NCI-H748 (cell line): ENCODE data around the gene ANKS1B.

Experiments
- DNase-seq: peaks from one replicate; lab custom pipeline; 2025; ENCODE audit not compliant: unreplicated experiment; lab: John Stamatoyannopoulos, UW

Gene ANKS1B

DNA sequence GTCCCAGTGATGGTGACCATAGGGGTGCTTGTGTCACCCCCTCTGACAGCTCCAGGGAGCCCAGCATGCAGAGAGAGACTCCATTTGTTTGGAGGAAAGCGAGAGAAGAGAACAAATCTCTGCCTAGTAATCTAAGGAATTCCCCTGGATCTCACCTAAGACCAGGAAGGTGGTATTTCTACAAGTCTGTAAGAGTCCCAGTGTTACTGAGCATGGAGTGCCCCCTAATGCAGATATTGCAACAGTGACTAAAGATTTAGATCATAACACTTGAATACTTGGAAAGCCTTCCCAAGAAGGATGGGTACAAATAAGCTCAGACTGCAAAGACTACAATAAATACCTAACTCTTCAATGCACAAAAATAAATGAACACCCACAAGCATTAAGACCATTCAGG, 697.6 kb downstream of the ANKS1B start:
- no peak for DNase-seq

DNA sequence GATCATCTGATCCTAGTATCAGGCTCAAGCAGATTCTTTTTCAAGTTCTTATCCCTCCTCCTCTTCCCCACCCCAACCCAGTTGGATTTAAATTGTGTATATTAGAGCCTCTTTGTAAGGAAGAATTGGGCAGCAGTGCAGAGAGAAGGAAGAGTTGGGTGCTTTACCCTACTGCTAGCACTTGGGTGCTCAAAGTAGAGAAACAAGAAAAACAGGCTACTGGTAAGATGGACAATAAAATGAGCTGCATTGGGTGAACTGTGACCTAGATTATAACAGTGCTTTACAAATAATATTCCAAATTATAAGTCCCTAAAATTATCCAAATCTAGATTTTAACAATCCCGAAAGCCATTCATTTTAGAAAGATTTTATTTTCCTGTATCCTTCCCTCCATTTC, 700.6 kb downstream of the ANKS1B start:
- no peak for DNase-seq

DNA sequence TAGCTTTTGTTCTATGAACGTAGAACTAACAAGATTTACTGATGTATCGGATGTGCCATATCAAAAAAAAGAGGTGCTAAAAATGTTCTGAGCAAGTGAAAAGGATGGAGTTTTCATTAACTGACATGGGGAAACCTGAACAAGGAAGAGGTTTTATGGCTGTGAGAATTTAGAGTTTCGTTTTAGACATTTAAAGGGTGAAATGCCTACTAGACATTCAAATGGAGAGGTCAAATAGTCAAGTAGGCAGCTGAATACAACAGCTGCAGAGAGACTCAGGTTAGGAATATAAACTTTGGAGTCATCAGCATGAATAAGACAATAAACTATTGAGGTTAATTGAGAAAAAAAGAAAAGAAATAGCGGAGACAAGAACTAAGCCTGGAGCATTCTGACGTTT, 702.1 kb downstream of the ANKS1B start:
- DNase-seq = no peak

DNA sequence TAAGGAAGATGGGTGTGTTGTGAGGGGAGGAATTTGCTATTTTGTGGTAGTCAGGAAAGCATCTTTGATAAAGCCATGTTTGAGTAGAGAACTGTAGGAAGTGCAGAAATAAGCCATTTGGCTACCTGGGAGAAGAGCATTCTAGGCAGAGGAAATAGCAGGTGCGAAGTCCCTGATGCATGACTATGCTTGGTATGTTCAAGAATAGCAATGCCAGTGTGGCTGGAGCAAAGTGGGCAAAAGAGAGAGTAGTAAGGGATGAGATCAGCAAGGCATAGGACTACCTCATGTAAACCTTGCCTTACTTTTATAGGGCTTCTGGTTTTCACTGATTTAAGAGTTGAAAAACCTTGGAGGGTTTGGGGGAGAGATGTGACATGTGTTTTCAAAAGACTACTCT, 702.6 kb downstream of the ANKS1B start:
- DNase-seq = no peak

DNA sequence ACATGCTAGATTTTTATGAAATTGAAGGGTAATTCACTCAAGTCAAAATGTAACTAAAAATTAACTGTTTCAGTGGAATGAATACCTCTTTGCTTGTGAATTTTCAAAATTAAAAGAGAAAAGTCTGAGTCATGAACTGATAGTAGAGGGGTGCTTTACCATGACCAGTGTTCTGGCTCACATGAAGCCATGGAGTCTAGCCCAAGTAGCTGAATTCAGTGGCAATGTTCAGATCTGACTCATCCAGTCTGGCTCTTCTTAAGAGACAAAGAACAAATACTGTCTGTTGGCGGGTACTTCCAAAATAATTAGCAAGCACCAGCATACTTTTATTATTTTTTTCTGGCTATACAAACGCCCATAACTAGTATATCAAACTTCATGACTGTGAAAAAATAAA, 703.5 kb downstream of the ANKS1B start:
- no peak for DNase-seq

DNA sequence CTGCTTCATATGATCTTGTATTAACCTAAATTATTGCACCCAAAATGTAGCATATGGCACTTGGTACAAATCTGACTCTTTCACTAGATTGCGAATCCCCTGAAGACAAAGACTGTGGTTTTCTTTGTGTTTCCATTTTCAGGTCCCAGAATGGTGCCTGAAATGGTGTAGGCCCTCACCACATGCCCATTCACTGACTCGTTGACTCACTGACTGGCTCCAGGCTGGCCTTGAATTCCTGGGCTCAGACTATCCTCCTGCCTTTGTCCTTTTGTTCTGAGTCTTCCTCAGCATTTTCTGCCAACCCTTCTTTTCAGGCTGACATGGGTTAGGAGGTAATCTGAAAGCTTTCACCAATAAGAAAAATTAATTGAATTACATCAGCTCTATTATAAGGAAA, 705.8 kb downstream of the ANKS1B start:
- DNase-seq = no peak

DNA sequence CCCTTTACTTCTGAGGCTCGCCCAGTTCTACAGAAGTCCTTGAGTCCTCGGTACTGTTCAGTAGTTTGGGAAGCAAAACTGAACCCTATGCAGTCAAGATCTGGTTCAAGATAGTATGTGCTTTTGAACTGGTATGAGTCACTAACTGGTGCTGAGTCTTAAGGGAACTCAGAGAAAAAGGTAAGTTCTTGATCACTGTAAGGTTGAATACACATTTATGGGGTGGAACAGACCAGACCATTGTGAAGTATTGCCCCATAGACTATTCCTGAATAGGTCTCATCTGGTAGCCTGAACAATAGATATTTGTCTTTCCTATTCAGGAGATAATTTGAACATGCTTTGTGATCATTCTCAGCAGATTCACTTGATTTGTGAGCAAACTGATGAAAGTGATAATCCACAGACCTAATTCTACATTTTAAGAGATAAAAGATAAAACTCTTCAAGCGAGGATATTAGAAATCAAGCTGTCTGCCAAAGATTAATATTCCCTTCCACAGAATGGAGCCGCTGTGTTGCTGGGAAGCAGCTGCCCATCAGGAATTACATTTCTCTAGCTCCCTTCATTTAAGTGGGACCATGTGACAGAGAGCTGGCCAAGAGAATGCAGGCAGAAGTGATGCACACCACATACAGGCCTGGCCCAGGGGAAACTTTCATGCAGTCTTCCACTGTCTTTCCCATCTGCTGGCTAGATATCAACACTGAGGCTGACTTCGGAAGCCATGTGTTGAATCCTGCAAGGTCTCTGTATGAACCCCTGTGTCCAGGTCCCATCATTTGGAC, 707.0 kb downstream of the ANKS1B start:
- DNase-seq = no peak

DNA sequence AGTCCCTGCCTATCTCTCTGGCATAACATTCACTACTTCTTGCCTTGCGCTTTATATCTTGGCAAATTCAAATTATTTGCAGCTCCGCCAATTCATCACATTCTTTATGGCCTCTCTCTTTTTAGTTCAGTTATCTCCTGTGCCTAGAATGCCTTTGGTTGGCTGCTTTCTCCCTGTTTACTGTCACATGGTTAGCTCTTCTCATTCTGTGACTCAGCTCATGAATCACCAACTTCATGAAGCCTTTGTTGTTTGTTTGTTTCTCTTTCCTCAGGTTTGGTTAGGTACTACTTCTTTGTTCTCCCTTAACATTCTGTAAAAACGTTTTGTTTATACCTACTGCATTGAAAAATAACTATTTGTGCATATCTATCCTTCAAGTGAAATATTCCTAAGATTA, 713.7 kb downstream of the ANKS1B start:
- no peak for DNase-seq

DNA sequence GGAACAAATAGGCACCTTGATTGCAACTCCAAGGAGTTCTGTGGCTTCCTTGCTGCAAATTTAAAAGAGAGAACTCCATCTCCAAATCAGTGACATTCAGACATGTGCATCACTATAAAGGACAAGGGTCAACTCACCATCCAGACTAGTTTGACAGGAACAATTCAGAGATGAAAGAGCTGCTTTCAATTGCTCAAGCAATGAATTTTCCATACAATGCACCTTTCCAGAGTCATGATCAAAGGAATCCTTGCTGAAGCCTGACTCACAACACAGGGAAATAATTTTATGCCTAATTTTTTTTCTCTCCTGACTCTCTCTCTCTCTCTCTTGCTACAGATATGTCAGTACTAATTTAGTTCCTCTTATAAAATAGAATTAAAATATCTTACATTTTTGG, 717.7 kb downstream of the ANKS1B start:
- no peak for DNase-seq

DNA sequence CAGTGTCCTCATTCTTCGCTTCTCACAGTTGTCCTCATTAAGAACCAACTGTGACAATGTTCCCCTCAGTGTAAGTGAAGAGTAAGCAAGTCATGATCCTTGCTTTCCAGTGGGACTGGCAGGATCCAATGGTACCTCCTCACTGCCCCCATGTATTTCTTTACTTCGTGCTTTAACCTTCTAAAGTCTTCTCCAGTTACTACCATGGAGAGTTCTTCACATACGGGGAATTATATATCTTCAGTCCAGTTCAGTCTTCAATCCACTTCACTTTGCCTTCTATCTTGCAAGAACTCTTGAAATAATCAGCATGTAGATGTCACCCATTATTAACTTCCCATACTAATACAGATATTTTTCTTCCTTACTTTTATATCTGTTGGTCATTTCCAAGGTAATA, 719.1 kb downstream of the ANKS1B start:
- DNase-seq = no peak

DNA sequence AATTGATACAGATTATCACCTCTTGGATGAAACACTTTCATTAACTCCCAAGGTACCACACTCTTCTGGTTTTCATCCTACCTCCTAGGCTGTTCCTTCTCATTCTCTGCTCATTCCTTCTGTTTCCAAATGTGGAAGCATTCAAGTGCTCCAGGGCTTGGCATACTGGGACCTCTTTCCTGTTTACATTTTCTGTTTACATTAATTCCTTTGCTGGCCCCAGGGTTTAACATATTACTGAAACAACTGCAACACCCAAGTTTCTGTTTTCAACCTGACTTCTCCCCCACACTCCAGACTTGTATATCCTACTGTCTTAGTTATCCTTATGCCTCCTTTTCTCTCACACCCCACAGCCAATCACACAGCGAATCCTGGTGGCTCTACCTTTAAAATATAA, 723.5 kb downstream of the ANKS1B start:
- DNase-seq = no peak

DNA sequence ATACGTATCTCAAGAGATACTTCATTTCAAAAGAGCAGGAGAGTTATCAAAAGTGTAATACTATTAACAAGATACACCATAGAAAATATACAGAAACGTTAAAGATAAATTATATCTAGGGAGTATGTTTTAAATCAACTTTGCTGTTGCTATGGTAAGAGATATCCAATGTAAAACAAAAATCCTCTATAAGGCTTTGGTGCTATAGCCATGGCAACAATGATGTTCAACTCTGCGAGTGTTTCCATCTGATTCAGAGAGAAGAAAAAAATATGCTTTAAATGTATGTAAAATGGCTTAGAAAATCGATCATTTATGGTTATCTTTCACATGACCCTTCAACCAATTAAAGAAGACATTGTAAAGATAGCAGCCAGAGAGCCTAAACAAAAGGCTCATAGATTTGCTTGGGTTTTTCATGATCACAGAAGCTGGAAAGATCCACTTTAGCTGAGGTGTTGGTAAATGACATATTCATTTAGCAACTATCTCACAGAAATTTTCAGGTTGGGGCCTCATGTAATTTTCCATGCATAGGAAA, 724.2 kb downstream of the ANKS1B start:
- DNase-seq = no peak

DNA sequence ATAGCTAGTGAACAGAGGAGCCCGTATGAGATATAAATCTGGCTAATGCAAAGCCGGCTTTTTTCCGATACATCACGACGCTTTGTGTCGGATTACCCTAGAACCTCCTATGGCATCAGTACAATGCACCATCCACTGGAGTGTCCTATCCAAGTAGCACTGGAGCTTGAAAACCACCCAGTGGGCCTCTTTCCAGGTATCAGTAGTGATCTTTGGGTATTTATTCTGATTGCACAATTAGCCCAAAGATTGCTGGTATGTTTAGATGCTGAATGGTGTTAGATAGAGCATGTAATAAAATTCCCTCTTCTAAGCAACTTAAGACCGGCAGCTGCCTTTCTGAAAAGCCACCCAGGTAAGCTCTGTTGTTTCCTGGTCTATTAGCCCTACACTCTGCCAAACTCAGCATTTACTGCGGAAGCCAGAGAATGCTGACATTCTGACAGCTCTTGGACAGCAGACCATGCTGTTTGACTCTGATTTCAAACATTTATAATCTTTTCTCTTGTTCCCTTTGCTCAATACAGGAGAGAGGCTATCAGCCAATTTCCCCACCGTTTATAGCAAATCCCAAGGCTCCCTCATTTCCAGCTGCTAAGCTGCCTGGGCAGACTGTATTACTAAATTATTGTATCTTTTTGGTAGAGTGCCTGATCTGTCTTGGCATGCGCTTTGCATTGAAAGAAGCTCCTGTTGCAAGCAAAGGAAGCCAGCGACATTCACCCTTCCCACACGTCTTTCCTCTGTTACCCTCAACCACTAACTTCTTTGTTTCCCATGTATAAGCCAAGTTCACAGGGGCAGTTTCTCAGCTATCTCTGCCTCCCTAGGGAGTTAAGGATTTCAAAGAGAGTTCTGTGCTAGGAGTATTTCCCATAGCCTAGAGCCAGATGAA, 725.4 kb downstream of the ANKS1B start:
- DNase-seq = no peak

DNA sequence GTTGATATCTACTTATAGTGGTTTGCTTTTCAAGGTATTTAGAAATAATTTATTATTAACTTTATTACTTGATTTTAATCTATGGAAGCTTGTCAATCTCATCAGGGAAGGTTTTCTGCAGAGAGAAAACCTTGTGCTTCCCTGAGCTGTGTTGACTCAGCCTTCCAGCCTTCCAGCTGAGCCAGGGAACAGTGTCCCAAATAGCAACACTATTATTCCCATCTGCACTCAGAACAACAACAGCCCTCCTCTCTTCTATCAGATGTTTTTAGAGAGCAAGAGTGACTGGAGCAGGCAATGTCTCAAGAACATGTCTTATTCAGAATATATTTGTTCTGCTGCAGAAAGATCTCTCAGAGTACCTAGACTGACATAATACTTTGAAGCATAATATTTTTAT, 727.1 kb downstream of the ANKS1B start:
- DNase-seq = no peak

DNA sequence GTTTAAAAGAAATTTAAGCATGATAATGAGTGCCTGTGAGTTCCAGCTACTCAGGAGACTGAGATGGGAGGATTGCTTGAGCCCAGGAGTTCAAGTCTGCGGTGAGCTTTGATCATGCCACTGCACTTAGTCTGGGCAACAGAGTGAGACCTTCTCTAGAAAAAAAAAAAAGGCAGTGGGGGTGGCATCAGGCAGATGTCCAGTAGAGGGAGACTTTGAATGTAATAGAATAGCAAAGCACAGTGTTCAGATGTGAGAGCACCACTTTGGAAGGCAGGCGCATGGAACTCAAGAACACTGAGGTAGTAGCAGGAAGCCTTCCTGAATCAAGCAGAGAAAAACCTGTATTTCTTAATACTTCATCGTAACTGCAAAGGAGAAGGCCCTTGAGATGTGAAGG, 731.7 kb downstream of the ANKS1B start:
- DNase-seq = no peak

DNA sequence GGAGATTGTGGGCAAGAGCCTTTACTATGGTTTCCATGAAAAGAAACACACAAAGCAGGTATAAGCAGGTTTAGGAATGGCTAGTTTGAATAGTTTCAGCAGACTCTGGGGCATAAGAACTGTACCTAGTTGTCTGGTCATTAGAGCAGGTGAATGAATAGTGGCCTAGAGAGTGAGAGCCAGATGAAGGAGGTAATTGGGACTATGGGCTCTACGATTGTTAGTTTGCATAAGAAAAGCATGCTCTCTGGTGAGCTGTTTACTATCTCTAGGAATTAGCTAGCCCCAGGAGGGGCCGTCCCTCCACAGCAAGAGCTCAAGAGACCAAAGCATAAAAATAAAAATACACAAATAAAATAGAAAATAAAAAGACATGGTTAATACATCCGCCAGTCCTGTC, 734.6 kb downstream of the ANKS1B start:
- DNase-seq = no peak

DNA sequence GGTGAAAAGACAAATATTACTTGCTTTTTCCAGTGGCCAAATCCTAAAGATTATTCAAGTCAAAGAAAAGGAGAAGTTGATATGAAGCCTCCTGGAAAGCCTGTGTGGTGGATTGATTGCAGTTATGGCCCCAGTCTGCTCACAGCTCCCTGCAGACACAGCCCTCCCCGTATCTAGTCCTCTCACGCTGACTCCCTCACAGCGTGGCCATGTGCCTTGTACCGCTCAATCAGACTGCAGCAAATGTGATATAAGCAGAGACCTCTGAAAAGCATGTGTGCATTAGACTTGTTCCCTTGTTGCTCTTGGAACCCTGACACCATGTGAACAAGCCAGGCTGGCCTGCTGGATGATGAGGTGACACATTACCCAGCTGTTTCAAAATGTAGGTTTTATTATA, 735.2 kb downstream of the ANKS1B start:
- no peak for DNase-seq

DNA sequence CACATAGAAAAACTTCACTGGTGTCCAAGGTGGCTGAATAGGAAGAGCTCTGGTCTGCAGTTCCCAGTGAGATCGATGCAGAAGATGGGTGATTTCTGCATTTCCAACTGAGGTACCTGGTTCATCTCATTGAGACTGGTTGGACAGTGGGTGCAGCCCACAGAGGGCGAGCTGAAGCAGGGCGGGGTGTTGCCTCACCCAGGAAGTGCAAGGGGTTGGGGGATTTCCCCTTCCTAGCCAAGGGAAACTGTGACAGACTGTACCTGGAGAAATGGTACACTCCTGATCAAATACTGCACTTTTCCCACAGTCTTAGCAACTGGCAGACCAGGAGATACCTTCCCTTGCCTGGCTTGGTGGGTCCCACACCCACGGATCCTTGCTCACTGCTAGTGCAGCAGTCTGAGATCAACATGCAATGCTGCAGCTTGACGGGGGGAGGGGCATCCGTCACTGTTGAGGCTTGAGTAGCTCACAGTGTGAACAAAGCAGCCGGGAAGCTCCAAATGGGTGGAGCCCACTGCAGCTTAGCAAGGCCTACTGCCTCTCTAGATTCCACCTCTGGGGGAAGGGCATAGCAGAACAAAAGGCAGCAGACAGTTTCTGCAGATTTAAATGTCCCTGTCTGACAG, 746.7 kb downstream of the ANKS1B start:
- DNase-seq = peak; percentile 38

DNA sequence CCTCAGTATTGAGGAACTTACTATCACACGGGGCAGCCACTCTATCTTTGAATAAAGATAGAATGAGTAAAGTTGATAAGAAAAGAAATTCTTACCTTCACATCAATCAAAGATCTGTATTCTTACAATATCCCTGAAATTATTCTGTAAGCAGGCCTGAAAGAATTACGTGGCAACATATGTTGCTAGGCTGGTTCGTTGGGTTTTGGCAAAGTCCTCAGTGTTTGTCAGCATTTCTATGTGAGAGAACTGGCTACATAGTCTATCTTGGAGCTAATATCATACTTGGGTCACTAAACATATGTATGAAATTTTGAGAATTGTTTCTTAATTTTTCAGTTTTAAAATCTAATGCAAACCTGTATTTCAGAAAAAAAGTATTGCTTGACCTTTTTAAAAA, 749.4 kb downstream of the ANKS1B start:
- DNase-seq = no peak

DNA sequence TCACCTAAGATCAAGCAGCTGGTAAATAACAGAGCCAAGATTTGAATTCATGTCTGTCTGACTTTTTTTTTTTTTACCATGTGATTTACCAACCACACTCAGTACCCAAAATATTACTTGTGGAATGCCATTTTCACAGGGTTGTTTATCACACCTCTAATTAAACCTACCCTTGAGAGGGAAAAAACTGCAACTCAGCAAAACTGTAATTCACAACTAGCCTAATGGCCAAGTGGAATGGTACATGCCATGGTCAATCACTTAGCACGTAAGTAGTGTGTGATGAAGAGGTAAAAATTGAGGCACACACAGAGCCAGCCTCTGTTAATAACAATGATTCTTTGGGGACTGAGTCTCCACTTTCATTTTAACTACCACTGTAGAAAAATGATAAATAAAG, 750.0 kb downstream of the ANKS1B start:
- no peak for DNase-seq

DNA sequence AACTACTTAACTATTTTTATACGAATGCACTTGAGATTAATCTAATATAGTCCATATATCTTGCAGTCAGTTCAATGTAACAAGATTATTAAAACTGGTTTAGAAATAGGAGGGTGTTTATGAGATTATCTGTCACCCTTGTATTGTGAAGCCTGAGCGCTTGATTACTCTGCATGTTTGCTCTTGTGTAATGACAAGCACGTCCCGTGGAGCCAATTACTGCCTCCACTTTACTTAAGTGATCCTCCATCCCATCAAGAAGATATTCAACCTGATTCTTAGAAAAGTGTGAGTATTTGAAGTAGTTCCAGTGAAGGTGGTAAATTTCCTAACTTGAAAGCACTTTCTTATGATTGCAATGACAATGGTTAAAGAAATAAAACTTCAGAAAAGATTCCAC, 752.4 kb downstream of the ANKS1B start:
- peak; percentile 74 for DNase-seq

DNA sequence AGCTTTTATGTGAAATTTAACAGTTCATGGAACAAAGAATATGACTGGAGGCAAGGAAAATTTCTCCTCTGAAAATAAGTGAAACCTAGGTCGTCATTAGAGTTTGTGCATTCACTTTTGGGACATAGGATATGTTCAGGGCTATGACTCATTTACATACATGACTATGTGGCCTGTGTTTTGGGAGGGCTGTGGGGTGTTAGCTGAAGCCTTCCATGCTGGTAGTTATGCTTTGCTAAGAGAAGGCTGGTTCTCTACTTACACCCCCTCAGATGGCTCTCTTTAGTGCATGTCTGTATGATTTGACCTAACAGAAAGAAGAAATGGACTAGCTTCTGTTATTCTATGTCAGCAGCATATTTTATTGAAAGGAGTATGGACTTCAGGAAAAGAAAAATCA, 753.7 kb downstream of the ANKS1B start:
- no peak for DNase-seq
